ENCODE results near the gene ADAR. TPM values are rescaled to one million over a fixed set of nuclear protein-coding genes. Genes with fewer than 3 reads are reported as not detected.

The ADAR gene
- total RNA-seq, 3 donors from 2014 or later (not counting 1 experiment from before 2014, with no cell fraction given): 260 to 281 (median 265) TPM

GRCh38 chr1:154619181-154619948 is 11.4 kb upstream of the ADAR start:
- no peak overlapping the region for H3K4me3 ChIP-seq (ENCODE audit: low read length)
- TF ChIP-seq CTCF (IDR thresholded peaks at IDR 0.05): no peak
- WGBS (ENCODE audit: insufficient coverage): 80% methylated on average over 4 of the region's 5 CpGs
- H3K9me3 ChIP-seq (ENCODE audit: control insufficient read depth, insufficient read depth, low read length): no peaks in the 10 kb centered on the region
- intact Hi-C loops (cut with micrococcal nuclease): no loop called here
- H3K27me3 ChIP-seq (ENCODE audit: control insufficient read depth, insufficient read depth, low read length): no peaks in the 10 kb centered on the region
- H3K27ac ChIP-seq (ENCODE audit: low read length): no peak overlapping the region
- Mint-ChIP-seq H3K27me3 (ENCODE audit: low read depth in 2 of 2) (no peaks in the 10 kb centered on the region), H3K27ac (no peak overlapping the region), H3K9me3 (no peaks in the 10 kb centered on the region), H3K4me3 (no peak overlapping the region), H3K4me1 (peaks cover 9 to 17% of the 10 kb centered on the region in 2 donors), H3K36me3 (no peaks in the 10 kb centered on the region)
- H3K36me3 ChIP-seq (ENCODE audit: control insufficient read depth, insufficient read depth, low read length): no peaks in the 10 kb centered on the region
- H3K4me1 ChIP-seq (ENCODE audit: control insufficient read depth, insufficient read depth, low read length): no peaks in the 10 kb centered on the region
- DNase-seq (no peak), ATAC-seq (no peak)

GRCh38 chr1:154616659-154617345 is 8.8 kb upstream of the ADAR start:
- Histone ChIP-seq H3K36me3 (ENCODE audit: control insufficient read depth, insufficient read depth, low read length) (no peaks in the 10 kb centered on the region), H3K27ac (ENCODE audit: low read length) (no peak overlapping the region), H3K9me3 (ENCODE audit: control insufficient read depth, insufficient read depth, low read length) (no peaks in the 10 kb centered on the region), H3K27me3 (ENCODE audit: control insufficient read depth, insufficient read depth, low read length) (no peaks in the 10 kb centered on the region), H3K4me3 (ENCODE audit: low read length) (no peak overlapping the region), H3K4me1 (ENCODE audit: control insufficient read depth, insufficient read depth, low read length) (no peaks in the 10 kb centered on the region)
- Mint-ChIP-seq H3K4me1 (peaks cover 4 to 5% of the 10 kb centered on the region in 2 donors), H3K9me3 (no peaks in the 10 kb centered on the region), H3K27ac (no peak overlapping the region), H3K36me3 (no peaks in the 10 kb centered on the region), H3K4me3 (no peak overlapping the region), H3K27me3 (ENCODE audit: low read depth in 2 of 2) (no peaks in the 10 kb centered on the region)
- ATAC-seq (no peak), DNase-seq (no peak)
- intact Hi-C loops (cut with micrococcal nuclease): no loop called here
- 97% methylated on average over 5 of the region's 5 CpGs for WGBS (ENCODE audit: insufficient coverage)
- TF ChIP-seq CTCF (IDR thresholded peaks at IDR 0.05): no peak

- Mint-ChIP-seq H3K4me1 (peaks cover 5 to 9% of the 10 kb centered on the region in 2 donors), H3K9me3 (no peaks in the 10 kb centered on the region), H3K27ac (no peak overlapping the region), H3K27me3 (ENCODE audit: low read depth in 2 of 2) (no peaks in the 10 kb centered on the region), H3K4me3 (no peak overlapping the region), H3K36me3 (no peaks in the 10 kb centered on the region)
- Histone ChIP-seq H3K36me3 (ENCODE audit: control insufficient read depth, insufficient read depth, low read length) (no peaks in the 10 kb centered on the region), H3K27me3 (ENCODE audit: control insufficient read depth, insufficient read depth, low read length) (no peaks in the 10 kb centered on the region), H3K27ac (ENCODE audit: low read length) (no peak overlapping the region), H3K9me3 (ENCODE audit: control insufficient read depth, insufficient read depth, low read length) (no peaks in the 10 kb centered on the region), H3K4me1 (ENCODE audit: control insufficient read depth, insufficient read depth, low read length) (no peaks in the 10 kb centered on the region), H3K4me3 (ENCODE audit: low read length) (no peak overlapping the region)
- WGBS (ENCODE audit: insufficient coverage): 97% methylated on average over 4 of the region's 4 CpGs
- intact Hi-C loops (cut with micrococcal nuclease): no loop called here
- DNase-seq (no peak), ATAC-seq (no peak)
- TF ChIP-seq CTCF (IDR thresholded peaks at IDR 0.05): no peak
Observed at GRCh38 chr1:154615411-154615810, 7.4 kb upstream of the ADAR start.

Measured in natural killer cell (primary cell).